Gastrocnemius medialis (tissue), 4 donors: Measurements from ENCODE around the gene CCDC91. TPM values are rescaled to one million over a fixed set of nuclear protein-coding genes. Genes with fewer than 3 reads are reported as not detected.

Experiments
- ATAC-seq, 2 donors: fragments of 150-250 bp; one replicate each; pipeline ENCODE4 v1.9.1; 2016
- DNase-seq, 2 donors: peaks; one replicate each; pipeline ENCODE4 v3.0.0-alpha.2; 2019
- H3K27ac ChIP-seq, 4 donors: fragments of 200-600 bp; sonication (generic); 1 replicate in 1 of 4; 2 replicates in 3 of 4; pipeline ENCODE4 v1.5.1; 2016 to 2018; ENCODE audit warnings: mild to moderate bottlenecking in 2 of 4, moderate library complexity in 1 of 4
- H3K27me3 ChIP-seq, 3 donors: fragments of 200-600 bp; sonication (generic) in 2 of 3; 1 replicate in 1 of 3; 2 replicates in 2 of 3; pipeline versions ENCODE4 v1.5.1 to v1.6.0; 2016 to 2019; ENCODE audit warnings: mild to moderate bottlenecking in 1 of 3, moderate library complexity in 1 of 3
- H3K36me3 ChIP-seq, 2 donors: fragments of 200-600 bp; sonication (generic) in 1 of 2; one replicate each; pipeline ENCODE4 v1.5.1; 2017 to 2018
- H3K4me1 ChIP-seq, 2 donors: fragments of 200-600 bp; sonication (generic) in 1 of 2; one replicate each; pipeline ENCODE4 v1.5.1; 2016 to 2017; ENCODE audit warnings: mild to moderate bottlenecking in 2 of 2
- H3K4me3 ChIP-seq, 4 donors: fragments of 200-600 bp; sonication (generic) in 3 of 4; 1 replicate in 1 of 4; 2 replicates in 3 of 4; pipeline ENCODE4 v1.5.1; 2016 to 2019; ENCODE audit warnings: mild to moderate bottlenecking in 2 of 4
- H3K9me3 ChIP-seq, 3 donors: fragments of 200-600 bp; sonication (generic) in 2 of 3; 1 replicate in 1 of 3; 2 replicates in 2 of 3; pipeline ENCODE4 v1.5.1; 2016 to 2019
- CTCF ChIP-seq, 5 experiments: fragments of 450-650 bp in 3 of 5; fragments of 200-600 bp in 2 of 5; sonication (generic) in 2 of 5; IDR thresholded peaks in 4 of 5; conservative IDR thresholded peaks in 1 of 5; 1 replicate in 4 of 5; 2 replicates in 1 of 5; pipeline ENCODE4 v1.5.1; 2016 to 2019; ENCODE audit warnings: antibody characterized with exemption in 5 of 5, mild to moderate bottlenecking in 3 of 5, moderate library complexity in 3 of 5
- POLR2A ChIP-seq, 2 donors: fragments of 450-650 bp; IDR thresholded peaks; one replicate each; pipeline ENCODE4 v1.6.1; 2017; ENCODE audit warnings: antibody characterized with exemption in 2 of 2, mild to moderate bottlenecking in 2 of 2, moderate library complexity in 2 of 2
- in situ Hi-C, 4 donors: fragments of 200-750 bp; cut with MboI; loops; one replicate each; pipeline versions ENCODE4 v1.15.0 to v1.8.0; 2017; ENCODE audit warnings: low sequenced_read_pairs in 4 of 4
- intact Hi-C: fragments of 100-400 bp; cut with DNase I; formaldehyde crosslinking; loops from one replicate; pipeline ENCODE4 v1.15.1; 2023; ENCODE audit warnings: low total_unique reads
- total RNA-seq, 4 donors: library from RNA; depleted of rRNA; stranded (reverse); fragments of >200 nt; gene quantifications; one replicate each; pipeline versions ENCODE4 v1.1.0 to v1.2.3, GENCODE V29; 2016

CCDC91 gene
- total RNA-seq, 4 donors from 2014 or later: 22.3 to 50.6 (median 36.6) TPM

- Histone ChIP-seq H3K4me1 (no peaks in the 10 kb centered on the region), H3K4me3 (no peak overlapping the region), H3K36me3 (peaks cover 0 to 3% of the 10 kb centered on the region in 2 donors), H3K27me3 (no peaks in the 10 kb centered on the region), H3K27ac (no peak overlapping the region), H3K9me3 (no peaks in the 10 kb centered on the region)
- in situ Hi-C loops (no loop called here), intact Hi-C loops (no loop called here)
- TF ChIP-seq POLR2A (IDR thresholded peaks at IDR 0.05) (no peak), CTCF (IDR thresholded peaks at IDR 0.05 in 4 of 5, conservative IDR thresholded peaks at IDR 0.05 in 1 of 5) (no peak)
- ATAC-seq: no peak
- no peak for DNase-seq
Observed at GRCh38 chr12:28216016-28216415, 25.8 kb downstream of the CCDC91 start.

- no peak for TF ChIP-seq POLR2A (IDR thresholded peaks at IDR 0.05)
- no peak for TF ChIP-seq CTCF (IDR thresholded peaks at IDR 0.05 in 4 of 5, conservative IDR thresholded peaks at IDR 0.05 in 1 of 5)
- H3K27ac ChIP-seq: no peak overlapping the region
- H3K36me3 ChIP-seq: peaks cover 0 to 3% of the 10 kb centered on the region in 2 donors
- DNase-seq: no peak
- no peaks in the 10 kb centered on the region for H3K9me3 ChIP-seq
- no peak overlapping the region for H3K4me3 ChIP-seq
- H3K27me3 ChIP-seq: no peaks in the 10 kb centered on the region
- ATAC-seq: no peak
- no peaks in the 10 kb centered on the region for H3K4me1 ChIP-seq
- in situ Hi-C loops (no loop called here), intact Hi-C loops (no loop called here)
Observed at GRCh38 chr12:28217805-28218204, 27.5 kb downstream of the CCDC91 start.

GRCh38 chr12:28218875-28219274 is 28.6 kb downstream of the CCDC91 start:
- H3K9me3 ChIP-seq: no peaks in the 10 kb centered on the region
- no peaks in the 10 kb centered on the region for H3K4me1 ChIP-seq
- DNase-seq (no peak), ATAC-seq (no peak)
- peaks cover 0 to 3% of the 10 kb centered on the region in 2 donors for H3K36me3 ChIP-seq
- intact Hi-C loops (no loop called here), in situ Hi-C loops (no loop called here)
- H3K4me3 ChIP-seq: no peak overlapping the region
- TF ChIP-seq CTCF (IDR thresholded peaks at IDR 0.05 in 4 of 5, conservative IDR thresholded peaks at IDR 0.05 in 1 of 5): no peak
- no peak for TF ChIP-seq POLR2A (IDR thresholded peaks at IDR 0.05)
- no peaks in the 10 kb centered on the region for H3K27me3 ChIP-seq
- no peak overlapping the region for H3K27ac ChIP-seq

- no peaks in the 10 kb centered on the region for H3K4me1 ChIP-seq
- H3K27me3 ChIP-seq: no peaks in the 10 kb centered on the region
- no peak overlapping the region for H3K27ac ChIP-seq
- H3K4me3 ChIP-seq: no peak overlapping the region
- no peak for TF ChIP-seq POLR2A (IDR thresholded peaks at IDR 0.05)
- no peak for TF ChIP-seq CTCF (IDR thresholded peaks at IDR 0.05 in 4 of 5, conservative IDR thresholded peaks at IDR 0.05 in 1 of 5)
- in situ Hi-C loops (no loop called here), intact Hi-C loops (no loop called here)
- H3K36me3 ChIP-seq: peaks cover 0 to 3% of the 10 kb centered on the region in 2 donors
- ATAC-seq: no peak
- DNase-seq: no peak
- no peaks in the 10 kb centered on the region for H3K9me3 ChIP-seq
Observed at GRCh38 chr12:28219827-28220226, 29.6 kb downstream of the CCDC91 start.

- Histone ChIP-seq H3K27me3 (no peaks in the 10 kb centered on the region), H3K36me3 (peaks cover 0 to 3% of the 10 kb centered on the region in 2 donors), H3K4me1 (no peaks in the 10 kb centered on the region), H3K4me3 (no peak overlapping the region), H3K27ac (no peak overlapping the region), H3K9me3 (no peaks in the 10 kb centered on the region)
- intact Hi-C loops: no loop called here
- ATAC-seq: no peak
- in situ Hi-C loops: no loop called here
- no peak for DNase-seq
- TF ChIP-seq CTCF (IDR thresholded peaks at IDR 0.05 in 4 of 5, conservative IDR thresholded peaks at IDR 0.05 in 1 of 5) (no peak), POLR2A (IDR thresholded peaks at IDR 0.05) (no peak)
Observed at GRCh38 chr12:28222081-28222700, 31.9 kb downstream of the CCDC91 start.
